Hepatocyte (in vitro differentiated cells): ENCODE results near the gene ARFGEF3.

Experiments
- EZH2 ChIP-seq: fragments of 200-600 bp; sonication (generic); IDR thresholded peaks from 2 replicates; pipeline ENCODE4 v1.6.1; 2016; ENCODE audit warnings: antibody characterized with exemption, mild to moderate bottlenecking, borderline replicate concordance
- EZH2phosphoT487 ChIP-seq: fragments of 200-600 bp; sonication (generic); IDR thresholded peaks from one replicate; pipeline ENCODE4 v1.6.1; 2018; ENCODE audit warnings: antibody characterized with exemption, mild to moderate bottlenecking, low read depth, moderate library complexity; ENCODE audit not compliant: unreplicated experiment, severe bottlenecking
- TF ChIP-seq, protein P1 (sequence below): fragments of 200-600 bp; sonication (generic); IDR thresholded peaks from 2 replicates; pipeline ENCODE4 v1.5.1; 2016; ENCODE audit warnings: antibody characterized with exemption, mild to moderate bottlenecking; ENCODE audit not compliant: poor library complexity

DNA sequence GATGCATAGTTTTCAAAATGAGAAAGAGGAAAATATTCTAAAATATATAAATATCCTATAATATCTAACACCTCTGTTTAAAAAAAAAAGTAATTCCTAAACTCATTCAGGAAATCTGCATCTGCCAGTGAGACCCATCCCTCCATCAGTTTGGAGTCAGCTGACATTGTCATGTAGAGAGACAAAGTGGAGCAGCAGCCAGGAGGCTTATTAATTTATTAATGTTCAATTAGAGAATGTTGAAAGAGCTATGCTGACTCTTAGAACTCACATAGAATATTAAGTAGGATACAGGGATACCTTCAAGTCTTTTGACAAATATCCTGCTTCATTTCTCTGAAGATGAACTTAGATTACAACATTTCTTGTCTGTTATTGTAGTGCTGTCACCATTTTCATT lies 41.8 kb upstream of the ARFGEF3 start:
- TF ChIP-seq, protein P1, sequence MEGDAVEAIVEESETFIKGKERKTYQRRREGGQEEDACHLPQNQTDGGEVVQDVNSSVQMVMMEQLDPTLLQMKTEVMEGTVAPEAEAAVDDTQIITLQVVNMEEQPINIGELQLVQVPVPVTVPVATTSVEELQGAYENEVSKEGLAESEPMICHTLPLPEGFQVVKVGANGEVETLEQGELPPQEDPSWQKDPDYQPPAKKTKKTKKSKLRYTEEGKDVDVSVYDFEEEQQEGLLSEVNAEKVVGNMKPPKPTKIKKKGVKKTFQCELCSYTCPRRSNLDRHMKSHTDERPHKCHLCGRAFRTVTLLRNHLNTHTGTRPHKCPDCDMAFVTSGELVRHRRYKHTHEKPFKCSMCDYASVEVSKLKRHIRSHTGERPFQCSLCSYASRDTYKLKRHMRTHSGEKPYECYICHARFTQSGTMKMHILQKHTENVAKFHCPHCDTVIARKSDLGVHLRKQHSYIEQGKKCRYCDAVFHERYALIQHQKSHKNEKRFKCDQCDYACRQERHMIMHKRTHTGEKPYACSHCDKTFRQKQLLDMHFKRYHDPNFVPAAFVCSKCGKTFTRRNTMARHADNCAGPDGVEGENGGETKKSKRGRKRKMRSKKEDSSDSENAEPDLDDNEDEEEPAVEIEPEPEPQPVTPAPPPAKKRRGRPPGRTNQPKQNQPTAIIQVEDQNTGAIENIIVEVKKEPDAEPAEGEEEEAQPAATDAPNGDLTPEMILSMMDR: no peak
- no peak for TF ChIP-seq EZH2phosphoT487
- no peak for TF ChIP-seq EZH2
